Adrenal gland (tissue), 12 donors: ENCODE measurements around the gene DMBX1. TPM values are rescaled to one million over a fixed set of nuclear protein-coding genes. Genes with fewer than 3 reads are reported as not detected.

ENCODE experiments used
- DNase-seq, 7 donors: peaks; one replicate each; pipeline ENCODE4 v3.0.0-alpha.2; 2019 to 2020
- H3K27ac ChIP-seq, 5 donors: fragments of 200-600 bp; sonication (generic) in 4 of 5; 1 replicate in 3 of 5; 2 replicates in 2 of 5; pipeline versions ENCODE4 v1.5.1 to v1.8.0; 2016 to 2020; ENCODE audit warnings: mild to moderate bottlenecking in 1 of 5
- H3K27me3 ChIP-seq: fragments of 200-600 bp; 2 replicates; pipeline ENCODE4 v1.8.0; 2021
- H3K36me3 ChIP-seq, 2 donors: fragments of 200-600 bp; replicated peaks in 1 of 2; 1 replicate in 1 of 2; 2 replicates in 1 of 2; pipeline versions ENCODE4 v1.5.1 to v1.8.0; 2018 to 2022
- H3K4me1 ChIP-seq, 2 donors: fragments of 200-600 bp; replicated peaks in 1 of 2; 1 replicate in 1 of 2; 2 replicates in 1 of 2; pipeline versions ENCODE4 v1.5.1 to v1.8.0; 2018 to 2021
- H3K4me3 ChIP-seq, 4 donors: fragments of 200-600 bp; sonication (generic) in 3 of 4; one replicate each; pipeline ENCODE4 v1.5.1; 2016 to 2018
- H3K9me3 ChIP-seq, 3 donors: fragments of 200-600 bp; sonication (generic) in 1 of 3; replicated peaks in 1 of 3; 1 replicate in 2 of 3; 2 replicates in 1 of 3; pipeline versions ENCODE4 v1.5.1 to v1.8.0; 2016 to 2021
- CTCF ChIP-seq, 6 experiments: fragments of 450-650 bp in 4 of 6; fragments of 200-600 bp in 2 of 6; sonication (generic) in 1 of 6; IDR thresholded peaks; 1 replicate in 5 of 6; 2 replicates in 1 of 6; pipeline versions ENCODE4 v1.5.1 to v1.8.0; 2016 to 2021; ENCODE audit warnings: antibody characterized with exemption in 6 of 6, mild to moderate bottlenecking in 2 of 6, moderate library complexity in 1 of 6
- POLR2A ChIP-seq, 2 donors: fragments of 450-650 bp; IDR thresholded peaks; one replicate each; pipeline ENCODE4 v1.6.1; 2017; ENCODE audit warnings: antibody characterized with exemption in 2 of 2, mild to moderate bottlenecking in 2 of 2, moderate library complexity in 1 of 2
- WGBS, 4 donors: extraction: QIAGEN DNeasy Blood & Tissue Kit in 2 of 4; methylation state at CpG; one replicate each; pipeline versions ENCODE4 v1.1.5 to v1.1.7; 2013 to 2017; 5-methylcytosine and 5-hydroxymethylcytosine counted together
- intact Hi-C, 2 donors: fragments of 100-400 bp; cut with DNase I; formaldehyde crosslinking; loops; one replicate each; pipeline versions ENCODE4 v1.14.1 to v1.15.0; 2022 to 2023
- polyA plus RNA-seq, 3 donors: library from polyadenylated mRNA; stranded (reverse); fragments of 200-250 nt in 2 of 3; fragments of 350-450 nt in 1 of 3; fragmentation: Illumina TruSeq in 1 of 3; extraction: RNeasy Lipid Tissue Mini Kit (QIAGEN cat#74804) in 1 of 3; gene quantifications; one replicate each; pipeline ENCODE4 v1.2.3, GENCODE V29; 2013 to 2014
- total RNA-seq, 9 donors: library from RNA; depleted of rRNA in 4 of 9; stranded (reverse); fragments of >200 nt in 4 of 9; fragments of 120-200 nt in 1 of 9; fragmentation: NEBNext Ultra II Directional in 1 of 9; extraction: Animal tissue kit (Norgen Biotek cat#: 25700) in 1 of 9; gene quantifications; one replicate each; pipeline versions ENCODE4 v1.1.0 to v1.2.4, GENCODE V29; 2013 to 2023
- donor health status: healthy with polysubstance abuse.
- donor health status: Bipolar disorder and iron deficiency.
- donor health status: DM: yes; HTN: yes; CAD: no.
- donor health status: DM: no; HTN: no; CAD: no.
- donor health status: DM: no; HTN: no; CAD: no.
- donor health status: DM: yes; HTN: yes; CAD: no.

Gene DMBX1
- total and polyA plus RNA-seq, 12 donors = 0.07 to 0.16 (median 0.14) TPM; not detected in 9

- TF ChIP-seq POLR2A (IDR thresholded peaks at IDR 0.05) = no peak
- no peak for TF ChIP-seq CTCF (IDR thresholded peaks at IDR 0.05)
- Histone ChIP-seq H3K27me3 (peaks cover 36% of the 10 kb centered on the region), H3K27ac (no peak overlapping the region), H3K9me3 (no peaks in the 10 kb centered on the region), H3K4me1 (peaks cover 5 to 12% of the 10 kb centered on the region in 2 donors), H3K4me3 (no peak overlapping the region), H3K36me3 (no peaks in the 10 kb centered on the region)
- DNase-seq = no peak
- intact Hi-C loops = no loop called here
- 48 to 60% (median 53%) methylated on average over 14 of the region's 14 CpGs for WGBS, 4 donors
Observed at GRCh38 chr1:46484783-46485490, 4.7 kb upstream of the DMBX1 start.

GRCh38 chr1:46485564-46486431 is 3.8 kb upstream of the DMBX1 start:
- peaks cover 45% of the 10 kb centered on the region for H3K27me3 ChIP-seq
- TF ChIP-seq CTCF (IDR thresholded peaks at IDR 0.05) = no peak
- TF ChIP-seq POLR2A (IDR thresholded peaks at IDR 0.05) = no peak
- 17 to 61% (median 33%) methylated on average over 10 to 58 of the region's 58 CpGs for WGBS, 4 donors

DNA sequence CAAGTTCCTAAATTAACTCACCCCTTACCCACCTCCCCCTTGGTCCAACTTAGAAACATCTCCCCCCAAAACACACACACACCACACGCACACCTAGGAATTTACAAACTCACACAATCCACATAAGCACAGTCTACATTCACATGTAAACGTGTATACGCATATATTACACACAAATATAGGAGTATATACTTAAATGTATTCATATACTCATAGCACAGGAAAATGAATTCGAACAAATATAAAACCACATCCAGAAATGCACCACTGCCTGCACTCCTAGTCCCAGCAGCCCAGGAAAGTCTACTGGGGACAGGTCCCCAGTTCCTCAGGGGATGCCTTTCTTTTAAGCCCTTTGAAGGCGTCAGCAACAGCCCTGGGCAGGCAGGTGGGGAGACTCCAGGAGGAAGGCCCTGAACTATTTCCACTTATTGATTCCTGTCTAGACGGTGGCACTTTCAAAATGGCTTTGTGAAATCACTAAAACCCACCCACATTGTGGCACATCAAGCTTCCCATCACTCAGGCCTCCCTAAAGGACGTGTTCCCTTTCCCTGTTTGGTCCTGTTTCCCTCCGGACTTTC is 3.1 kb upstream of the DMBX1 start:
- H3K36me3 ChIP-seq = no peaks in the 10 kb centered on the region
- H3K4me3 ChIP-seq = no peak overlapping the region
- no peak overlapping the region for H3K27ac ChIP-seq
- H3K9me3 ChIP-seq = no peaks in the 10 kb centered on the region
- H3K4me1 ChIP-seq = peaks cover 7 to 20% of the 10 kb centered on the region in 2 donors
- peaks cover 52% of the 10 kb centered on the region for H3K27me3 ChIP-seq
- TF ChIP-seq POLR2A (IDR thresholded peaks at IDR 0.05) (no peak), CTCF (IDR thresholded peaks at IDR 0.05) (no peak)
- intact Hi-C loops = no loop called here
- WGBS, 4 donors = 76 to 87% (median 81%) methylated on average over 8 of the region's 8 CpGs
- DNase-seq = no peak

More at GRCh38 chr1:46485564-46486431, 3.8 kb upstream of the DMBX1 start:
- peaks cover 7 to 20% of the 10 kb centered on the region in 2 donors for H3K4me1 ChIP-seq
- H3K4me3 ChIP-seq = no peak overlapping the region
- H3K9me3 ChIP-seq = no peaks in the 10 kb centered on the region
- intact Hi-C loops = no loop called here
- H3K27ac ChIP-seq = no peak overlapping the region
- no peaks in the 10 kb centered on the region for H3K36me3 ChIP-seq
- DNase-seq = no peak

DNA sequence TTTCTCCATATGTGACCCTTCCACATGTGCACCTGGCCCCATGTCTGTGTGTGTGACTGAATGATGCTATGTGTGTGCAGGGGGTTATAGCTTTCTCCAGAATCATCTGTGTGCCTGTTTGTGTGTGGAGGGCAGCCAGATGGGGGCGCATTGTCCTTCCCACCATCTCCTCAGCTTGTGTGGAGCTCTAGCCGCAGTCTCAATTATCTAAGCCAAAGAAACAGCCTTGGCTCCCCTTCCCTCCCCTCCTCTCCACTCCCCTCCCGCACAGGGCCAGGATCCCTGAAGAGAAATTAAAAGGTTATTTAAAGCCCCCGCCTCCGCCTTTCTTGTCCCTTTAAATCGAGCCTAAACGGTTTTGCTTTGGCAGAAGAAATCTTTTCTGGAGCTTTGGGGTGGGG is 1.8 kb upstream of the DMBX1 start:
- no peak for DNase-seq
- Histone ChIP-seq H3K9me3 (no peaks in the 10 kb centered on the region), H3K4me1 (peaks cover 7 to 20% of the 10 kb centered on the region in 2 donors), H3K27me3 (peaks cover 63% of the 10 kb centered on the region), H3K36me3 (no peaks in the 10 kb centered on the region), H3K4me3 (no peak overlapping the region), H3K27ac (no peak overlapping the region)
- TF ChIP-seq CTCF (IDR thresholded peaks at IDR 0.05) (no peak), POLR2A (IDR thresholded peaks at IDR 0.05) (no peak)
- WGBS, 4 donors = 37 to 46% (median 40%) methylated on average over 7 of the region's 7 CpGs
- intact Hi-C loops = no loop called here
